CD4-positive, alpha-beta T cell treated with Interleukin-21 for 1 hour (primary cell): ENCODE data around the gene CCDC92B.
A peak's percentile ranks its signal among the peaks of the same experiment; 100 is the strongest.

ENCODE experiments used
- DNase-seq: peaks from one replicate; pipeline ENCODE4 v3.0.0-alpha.2; 2020

CCDC92B gene

GRCh38 chr17:2718150-2718938 is 31.1 kb downstream of the CCDC92B start:
- no peak for DNase-seq

GRCh38 chr17:2716649-2717048 is 32.8 kb downstream of the CCDC92B start:
- no peak for DNase-seq

- DNase-seq: no peak
These were observed 35.6 kb downstream of the CCDC92B start for GRCh38 chr17:2713881-2714280.

- no peak for DNase-seq
These were observed 37.0 kb downstream of the CCDC92B start for GRCh38 chr17:2712300-2713043.

GRCh38 chr17:2711608-2712299 is 37.7 kb downstream of the CCDC92B start, which contains the start of gene CLUH:
Gene CLUH (minus strand): TSS chr17:2711764. CDS start chr17:2711661, 103 bp downstream.
- peak; percentile 96 for DNase-seq

- no peak for DNase-seq
These were observed 38.4 kb downstream of the CCDC92B start for GRCh38 chr17:2710803-2711607.

GRCh38 chr17:2710071-2710802 is 39.2 kb downstream of the CCDC92B start:
- DNase-seq: no peak

- DNase-seq: no peak
These were observed 40.2 kb downstream of the CCDC92B start for GRCh38 chr17:2709183-2709661.

- no peak for DNase-seq
These were observed 40.8 kb downstream of the CCDC92B start for GRCh38 chr17:2708585-2709182.

GRCh38 chr17:2707721-2708584 is 41.5 kb downstream of the CCDC92B start:
- no peak for DNase-seq

GRCh38 chr17:2706911-2707510 is 42.4 kb downstream of the CCDC92B start:
- no peak for DNase-seq

GRCh38 chr17:2705888-2706795 is 43.3 kb downstream of the CCDC92B start:
- no peak for DNase-seq

- no peak for DNase-seq
These were observed 44.2 kb downstream of the CCDC92B start for GRCh38 chr17:2705263-2705662.

- DNase-seq: no peak
These were observed 44.6 kb downstream of the CCDC92B start for GRCh38 chr17:2704890-2705248.

GRCh38 chr17:2704031-2704889 is 45.2 kb downstream of the CCDC92B start:
- DNase-seq: no peak

GRCh38 chr17:2703606-2704005 is 45.8 kb downstream of the CCDC92B start:
- no peak for DNase-seq

- DNase-seq: no peak
These were observed 46.3 kb downstream of the CCDC92B start for GRCh38 chr17:2703181-2703580.
